Esophagus squamous epithelium (tissue), 5 donors: ENCODE measurements around the gene RNF183. TPM values are rescaled to one million over a fixed set of nuclear protein-coding genes. Genes with fewer than 3 reads are reported as not detected.

ENCODE experiments used
- DNase-seq: peaks from one replicate; lab custom pipeline; 2025; lab: John Stamatoyannopoulos, UW
- H3K27ac ChIP-seq, 4 donors: fragments of 200-600 bp; sonication (generic); one replicate each; pipeline ENCODE4 v1.5.1; 2016 to 2019; ENCODE audit warnings: mild to moderate bottlenecking in 1 of 4
- H3K27me3 ChIP-seq, 4 donors: fragments of 200-600 bp; sonication (generic); 1 replicate in 3 of 4; 2 replicates in 1 of 4; pipeline versions ENCODE4 v1.5.1 to v1.6.0; 2017 to 2021; ENCODE audit warnings: antibody characterized with exemption in 1 of 4
- H3K36me3 ChIP-seq, 3 donors: fragments of 200-600 bp; sonication (generic); one replicate each; pipeline ENCODE4 v1.5.1; 2016 to 2019
- H3K4me1 ChIP-seq, 3 donors: fragments of 200-600 bp; sonication (generic); one replicate each; pipeline ENCODE4 v1.5.1; 2017 to 2019
- H3K4me3 ChIP-seq, 4 donors: fragments of 200-600 bp; sonication (generic); 1 replicate in 3 of 4; 2 replicates in 1 of 4; pipeline ENCODE4 v1.5.1; 2016 to 2019; ENCODE audit warnings: mild to moderate bottlenecking in 2 of 4, moderate library complexity in 1 of 4
- H3K9me3 ChIP-seq, 3 donors: fragments of 200-600 bp; sonication (generic); one replicate each; pipeline ENCODE4 v1.5.1; 2016 to 2019
- POLR2A ChIP-seq, 4 donors: fragments of 450-650 bp; IDR thresholded peaks; one replicate each; pipeline ENCODE4 v1.6.1; 2017; ENCODE audit warnings: antibody characterized with exemption in 4 of 4, mild to moderate bottlenecking in 4 of 4, moderate library complexity in 3 of 4
- WGBS, 2 donors: methylation state at CpG; one replicate each; pipeline ENCODE4 v1.1.5; 2018; 5-methylcytosine and 5-hydroxymethylcytosine counted together
- intact Hi-C: fragments of 100-400 bp; cut with DNase I; formaldehyde crosslinking; loops from one replicate; pipeline ENCODE4 v1.15.0; 2022
- total RNA-seq, 4 donors: library from RNA; depleted of rRNA; stranded (reverse); fragments of >200 nt; gene quantifications; one replicate each; pipeline ENCODE4 v1.1.0, GENCODE V29; 2016
- TF ChIP-seq, protein P1 (sequence below), 6 experiments: fragments of 450-650 bp in 4 of 6; fragments of 200-600 bp in 2 of 6; sonication (generic) in 2 of 6; IDR thresholded peaks; one replicate each; pipeline ENCODE4 v1.5.1; 2016 to 2019; ENCODE audit warnings: antibody characterized with exemption in 6 of 6, mild to moderate bottlenecking in 4 of 6, moderate library complexity in 4 of 6
- donor health status: DM: yes; HTN: yes; CAD: no.

RNF183 gene
- total RNA-seq, 4 donors from 2014 or later, result 2.1 to 6.0 (median 3.4) TPM; not detected in 1

GRCh38 chr9:113343732-113344231 lies 40.6 kb upstream of the RNF183 start:
- Histone ChIP-seq H3K27me3 (peaks cover 0 to under 1% (median 0%) of the 10 kb centered on the region in 4 donors), H3K36me3 (no peaks in the 10 kb centered on the region), H3K4me1 (peaks cover 10 to 52% (median 27%) of the 10 kb centered on the region in 3 donors), H3K27ac (peak overlapping the region; percentile 57 to 90 (median 72)), H3K9me3 (no peaks in the 10 kb centered on the region), H3K4me3 (no peak overlapping the region)
- WGBS, 2 donors, result 27 to 39% methylated on average over 1 of the region's 1 CpG
- intact Hi-C loops, result no loop called here
- peak; percentile 15 for DNase-seq
- TF ChIP-seq, protein P1, sequence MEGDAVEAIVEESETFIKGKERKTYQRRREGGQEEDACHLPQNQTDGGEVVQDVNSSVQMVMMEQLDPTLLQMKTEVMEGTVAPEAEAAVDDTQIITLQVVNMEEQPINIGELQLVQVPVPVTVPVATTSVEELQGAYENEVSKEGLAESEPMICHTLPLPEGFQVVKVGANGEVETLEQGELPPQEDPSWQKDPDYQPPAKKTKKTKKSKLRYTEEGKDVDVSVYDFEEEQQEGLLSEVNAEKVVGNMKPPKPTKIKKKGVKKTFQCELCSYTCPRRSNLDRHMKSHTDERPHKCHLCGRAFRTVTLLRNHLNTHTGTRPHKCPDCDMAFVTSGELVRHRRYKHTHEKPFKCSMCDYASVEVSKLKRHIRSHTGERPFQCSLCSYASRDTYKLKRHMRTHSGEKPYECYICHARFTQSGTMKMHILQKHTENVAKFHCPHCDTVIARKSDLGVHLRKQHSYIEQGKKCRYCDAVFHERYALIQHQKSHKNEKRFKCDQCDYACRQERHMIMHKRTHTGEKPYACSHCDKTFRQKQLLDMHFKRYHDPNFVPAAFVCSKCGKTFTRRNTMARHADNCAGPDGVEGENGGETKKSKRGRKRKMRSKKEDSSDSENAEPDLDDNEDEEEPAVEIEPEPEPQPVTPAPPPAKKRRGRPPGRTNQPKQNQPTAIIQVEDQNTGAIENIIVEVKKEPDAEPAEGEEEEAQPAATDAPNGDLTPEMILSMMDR (IDR thresholded peaks at IDR 0.05), result no peak
- TF ChIP-seq POLR2A (IDR thresholded peaks at IDR 0.05), result no peak

DNA sequence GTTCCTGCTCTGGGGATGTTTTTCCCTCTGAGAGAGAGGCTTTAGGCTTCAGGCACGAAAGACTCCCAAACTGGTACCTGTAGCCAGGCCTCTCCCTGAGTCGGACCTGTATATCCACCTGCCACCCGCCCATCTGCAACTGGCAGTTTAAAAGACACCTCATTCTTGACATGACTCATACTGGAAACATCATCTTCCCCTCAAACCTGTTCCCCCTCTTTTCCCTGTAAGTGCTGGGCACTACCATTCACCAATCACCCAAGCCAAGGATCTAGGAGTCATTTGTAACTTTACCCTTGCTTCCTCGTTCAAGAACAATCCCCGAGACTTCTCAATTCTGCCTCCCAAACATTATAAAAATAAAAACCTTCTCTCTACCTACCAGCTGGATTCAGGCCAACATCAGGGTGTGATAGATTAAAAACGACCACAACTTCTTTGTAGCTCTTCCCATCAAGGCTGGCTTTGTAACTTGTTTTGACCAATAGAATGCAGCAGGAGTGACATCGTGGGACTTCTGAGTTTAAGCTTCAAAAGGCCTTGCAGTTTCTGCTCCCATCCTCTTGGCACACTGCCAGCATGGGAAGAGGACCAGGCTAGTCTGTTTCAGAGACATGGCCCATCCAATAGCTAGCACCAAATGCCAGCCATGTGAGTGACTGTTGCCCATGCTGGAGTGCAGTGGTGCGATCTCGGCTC lies 38.7 kb upstream of the RNF183 start:
- Histone ChIP-seq H3K27ac (peak overlapping the region; percentile 80 to 91 (median 90)), H3K9me3 (no peaks in the 10 kb centered on the region), H3K4me3 (no peak overlapping the region), H3K27me3 (no peaks in the 10 kb centered on the region), H3K36me3 (no peaks in the 10 kb centered on the region), H3K4me1 (peaks cover 10 to 53% (median 27%) of the 10 kb centered on the region in 3 donors)
- TF ChIP-seq, protein P1 (IDR thresholded peaks at IDR 0.05), result no peak
- intact Hi-C loops, result no loop called here
- WGBS, 2 donors, result 34 to 50% methylated on average over 6 to 9 of the region's 9 CpGs
- DNase-seq, result no peak

DNA sequence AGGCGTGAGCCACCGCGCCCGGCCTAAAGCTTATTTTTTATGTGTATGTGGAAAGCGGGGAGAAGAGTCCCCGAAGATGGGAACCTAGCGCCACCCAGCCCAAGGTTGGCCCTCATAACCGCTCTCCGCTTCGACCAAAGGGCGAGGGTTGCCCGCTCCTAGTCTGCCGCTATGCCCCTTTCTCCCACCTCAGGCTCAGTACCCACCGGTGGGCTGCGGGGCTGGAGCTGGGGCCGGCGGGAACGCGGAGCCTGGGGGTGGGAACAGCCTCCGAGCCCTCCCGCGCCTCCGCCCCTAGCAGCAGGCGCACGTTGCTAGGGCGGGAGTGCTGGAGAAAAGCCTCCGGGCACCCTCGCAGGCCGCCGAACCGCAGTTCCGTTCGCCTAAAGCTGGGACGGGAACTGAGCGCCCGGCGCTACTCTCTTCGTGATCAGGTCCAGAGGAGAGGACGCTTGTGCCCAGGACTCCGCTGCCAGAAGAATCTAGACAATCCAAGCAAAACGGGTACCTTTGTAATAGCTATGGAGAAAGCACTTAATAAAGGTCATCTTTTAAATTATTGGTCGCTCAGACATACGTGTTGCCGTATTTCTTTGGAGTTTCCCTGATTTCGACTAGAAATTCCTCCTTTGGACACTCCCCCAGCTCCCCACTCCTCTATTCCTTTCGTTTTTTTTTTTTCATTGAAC lies 37.0 kb upstream of the RNF183 start, which contains the start of gene WDR31:
Gene WDR31 (minus strand): TSS at position 265 of the 689 bp plus-strand sequence. CDS start 8,253 bp downstream, outside the sequence.
- Histone ChIP-seq H3K36me3 (no peaks in the 10 kb centered on the region), H3K27me3 (no peaks in the 10 kb centered on the region), H3K9me3 (no peaks in the 10 kb centered on the region), H3K27ac (peak within 1 kb of the TSS; percentile 80 to 91 (median 90)), H3K4me3 (peak within 1 kb of the TSS; percentile 57 to 94 (median 82)), H3K4me1 (peaks cover 10 to 53% (median 27%) of the 10 kb centered on the region in 3 donors)
- intact Hi-C loops, result no loop called here
- TF ChIP-seq, protein P1 (IDR thresholded peaks at IDR 0.05), result peak in 1 of 6 experiments; percentile 5
- peak in 1 of 4 donors; percentile 49 for TF ChIP-seq POLR2A (IDR thresholded peaks at IDR 0.05)
- 0 to 2% methylated on average over 12 to 22 of the region's 46 CpGs for WGBS, 2 donors
- peak; percentile 36 for DNase-seq

- Histone ChIP-seq H3K27ac (no peak overlapping the region), H3K4me1 (peaks cover 10 to 35% (median 20%) of the 10 kb centered on the region in 3 donors), H3K9me3 (no peaks in the 10 kb centered on the region), H3K27me3 (no peaks in the 10 kb centered on the region), H3K36me3 (no peaks in the 10 kb centered on the region), H3K4me3 (no peak overlapping the region)
- TF ChIP-seq, protein P1 (IDR thresholded peaks at IDR 0.05), result no peak
- no peak for TF ChIP-seq POLR2A (IDR thresholded peaks at IDR 0.05)
- intact Hi-C loops, result no loop called here
- no peak for DNase-seq
- WGBS, 2 donors, result 81 to 100% methylated on average over 2 of the region's 2 CpGs
Observed at GRCh38 chr9:113337714-113338113, 34.5 kb upstream of the RNF183 start.

- peaks cover 0 to 20% (median 0%) of the 10 kb centered on the region in 3 donors for H3K36me3 ChIP-seq
- no peak for DNase-seq
- H3K4me3 ChIP-seq, result no peak overlapping the region
- no peaks in the 10 kb centered on the region for H3K27me3 ChIP-seq
- intact Hi-C loops, result no loop called here
- no peak for TF ChIP-seq POLR2A (IDR thresholded peaks at IDR 0.05)
- 53 to 74% methylated on average over 4 of the region's 4 CpGs for WGBS, 2 donors
- no peak overlapping the region for H3K27ac ChIP-seq
- no peaks in the 10 kb centered on the region for H3K9me3 ChIP-seq
- H3K4me1 ChIP-seq, result no peaks in the 10 kb centered on the region
Observed at GRCh38 chr9:113331780-113332179, 28.6 kb upstream of the RNF183 start.
